ENCODE measurements around the gene ENO1. TPM values are rescaled to one million over a fixed set of nuclear protein-coding genes. Genes with fewer than 3 reads are reported as not detected.

Gene ENO1
- total and polyA plus RNA-seq, 4 donors = 270 to 499 (median 380) TPM

DNA sequence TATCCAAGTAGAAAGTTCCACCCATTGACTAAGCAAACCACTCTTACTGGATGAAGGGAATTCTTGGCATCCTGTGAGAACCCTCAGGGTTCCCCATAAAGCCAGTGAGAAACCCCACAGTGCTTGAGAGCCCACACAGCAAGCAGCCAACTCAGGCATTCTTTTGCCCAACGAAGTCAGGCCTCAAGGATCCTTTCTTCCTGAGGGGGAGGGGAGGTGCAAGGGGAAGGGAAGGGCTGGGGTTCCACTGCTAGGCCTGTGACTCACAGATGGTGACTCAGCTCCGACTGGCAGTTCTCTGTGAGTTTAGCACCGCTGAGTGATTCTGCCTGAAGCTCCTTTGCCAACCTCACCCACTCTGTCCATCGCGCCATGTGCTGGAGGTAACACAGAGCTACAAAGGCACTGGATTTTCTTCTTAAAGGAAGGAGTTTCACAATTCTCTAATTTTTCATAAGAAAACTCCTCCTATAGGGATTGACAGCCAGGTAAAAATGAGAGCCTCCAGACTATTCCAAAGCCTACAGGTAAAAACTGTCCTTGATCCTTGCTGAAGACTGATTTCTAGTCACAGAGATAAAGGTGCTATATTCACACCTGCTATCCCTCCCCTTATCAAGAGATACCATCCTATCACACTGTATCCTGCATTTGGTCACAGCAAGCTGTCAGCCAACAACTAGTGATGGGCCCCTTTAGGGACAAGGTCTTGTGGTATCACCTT lies 4.8 kb downstream of the ENO1 start:
- Histone ChIP-seq H3K4me1 (ENCODE audit: control insufficient read depth in 4 of 4, insufficient read depth in 4 of 4, low read length in 3 of 4) (peaks cover 31 to 81% (median 61%) of the 10 kb centered on the region in 4 donors), H3K27ac (ENCODE audit: low read depth in 1 of 2, low read length in 2 of 2) (peak overlapping the region; percentile 80 to 95), H3K36me3 (ENCODE audit: control insufficient read depth in 4 of 4, insufficient read depth in 3 of 4, low read depth in 1 of 4, low read length in 3 of 4) (peaks cover 15 to 50% (median 38%) of the 10 kb centered on the region in 4 donors), H3K9me3 (ENCODE audit: control insufficient read depth in 4 of 4, low read length in 3 of 4) (no peaks in the 10 kb centered on the region), H3K9ac (ENCODE audit: low read depth in 1 of 2, low read length in 2 of 2) (peak overlapping the region in 1 of 2 donors; percentile 50), H3K27me3 (ENCODE audit: control insufficient read depth in 4 of 4, insufficient read depth in 4 of 4, low read length in 3 of 4) (no peaks in the 10 kb centered on the region), H3K4me3 (ENCODE audit: low read depth in 1 of 3, low read length in 3 of 3) (no peak overlapping the region)
- DNase-seq (ENCODE audit: low spot score) = no peak
- 41% methylated on average over 5 of the region's 5 CpGs for WGBS
- TF ChIP-seq FOXA1 (IDR thresholded peaks at IDR 0.05) = no peak
- TF ChIP-seq JUND (IDR thresholded peaks at IDR 0.05) = peak; percentile 69 to 90

DNA sequence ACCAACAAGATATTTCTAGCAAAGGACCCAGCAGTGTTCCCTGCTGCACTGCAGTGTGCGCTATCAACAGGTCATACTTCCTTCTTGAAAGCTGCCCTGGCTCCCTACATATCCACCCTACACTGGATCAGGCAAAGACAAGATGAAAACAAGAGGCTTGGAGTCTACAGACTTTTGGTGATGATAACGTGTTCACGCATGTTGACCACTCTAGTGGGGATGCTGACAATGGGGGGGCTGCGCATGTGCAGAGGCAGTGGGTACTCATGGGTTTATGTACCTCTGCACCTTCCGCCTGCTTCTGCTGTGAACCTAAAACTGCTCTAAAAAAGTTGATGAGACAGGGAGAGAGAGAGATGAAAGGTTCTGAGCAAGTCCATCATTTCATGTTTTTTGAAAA lies 5.5 kb downstream of the ENO1 start:
- peaks cover 15 to 54% (median 41%) of the 10 kb centered on the region in 4 donors for H3K36me3 ChIP-seq (ENCODE audit: control insufficient read depth in 4 of 4, insufficient read depth in 3 of 4, low read depth in 1 of 4, low read length in 3 of 4)
- H3K27me3 ChIP-seq (ENCODE audit: control insufficient read depth in 4 of 4, insufficient read depth in 4 of 4, low read length in 3 of 4) = no peaks in the 10 kb centered on the region
- H3K4me3 ChIP-seq (ENCODE audit: low read depth in 1 of 3, low read length in 3 of 3) = no peak overlapping the region
- 93% methylated on average over 5 of the region's 5 CpGs for WGBS
- H3K9ac ChIP-seq (ENCODE audit: low read depth in 1 of 2, low read length in 2 of 2) = no peak overlapping the region
- no peak for DNase-seq (ENCODE audit: low spot score)
- no peak for TF ChIP-seq RXRA (IDR thresholded peaks at IDR 0.05)
- no peak for TF ChIP-seq FOXA2 (IDR thresholded peaks at IDR 0.05)
- TF ChIP-seq EGR1 (IDR thresholded peaks at IDR 0.05; ENCODE audit: low read depth in 2 of 2) = no peak
- TF ChIP-seq HNF4G (IDR thresholded peaks at IDR 0.05) = no peak
- TF ChIP-seq, protein P1, sequence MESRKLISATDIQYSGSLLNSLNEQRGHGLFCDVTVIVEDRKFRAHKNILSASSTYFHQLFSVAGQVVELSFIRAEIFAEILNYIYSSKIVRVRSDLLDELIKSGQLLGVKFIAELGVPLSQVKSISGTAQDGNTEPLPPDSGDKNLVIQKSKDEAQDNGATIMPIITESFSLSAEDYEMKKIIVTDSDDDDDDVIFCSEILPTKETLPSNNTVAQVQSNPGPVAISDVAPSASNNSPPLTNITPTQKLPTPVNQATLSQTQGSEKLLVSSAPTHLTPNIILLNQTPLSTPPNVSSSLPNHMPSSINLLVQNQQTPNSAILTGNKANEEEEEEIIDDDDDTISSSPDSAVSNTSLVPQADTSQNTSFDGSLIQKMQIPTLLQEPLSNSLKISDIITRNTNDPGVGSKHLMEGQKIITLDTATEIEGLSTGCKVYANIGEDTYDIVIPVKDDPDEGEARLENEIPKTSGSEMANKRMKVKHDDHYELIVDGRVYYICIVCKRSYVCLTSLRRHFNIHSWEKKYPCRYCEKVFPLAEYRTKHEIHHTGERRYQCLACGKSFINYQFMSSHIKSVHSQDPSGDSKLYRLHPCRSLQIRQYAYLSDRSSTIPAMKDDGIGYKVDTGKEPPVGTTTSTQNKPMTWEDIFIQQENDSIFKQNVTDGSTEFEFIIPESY (IDR thresholded peaks at IDR 0.05) = no peak
- TF ChIP-seq NR2F2 (IDR thresholded peaks at IDR 0.05) = no peak
- TF ChIP-seq, protein P2, sequence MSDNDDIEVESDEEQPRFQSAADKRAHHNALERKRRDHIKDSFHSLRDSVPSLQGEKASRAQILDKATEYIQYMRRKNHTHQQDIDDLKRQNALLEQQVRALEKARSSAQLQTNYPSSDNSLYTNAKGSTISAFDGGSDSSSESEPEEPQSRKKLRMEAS (IDR thresholded peaks at IDR 0.05) = no peak
- no peak for TF ChIP-seq HNF4A (conservative IDR thresholded peaks at IDR 0.05)
- no peak for TF ChIP-seq RAD21 (IDR thresholded peaks at IDR 0.05)
- TF ChIP-seq YY1 (IDR thresholded peaks at IDR 0.05) = no peak
- TF ChIP-seq, protein P3, sequence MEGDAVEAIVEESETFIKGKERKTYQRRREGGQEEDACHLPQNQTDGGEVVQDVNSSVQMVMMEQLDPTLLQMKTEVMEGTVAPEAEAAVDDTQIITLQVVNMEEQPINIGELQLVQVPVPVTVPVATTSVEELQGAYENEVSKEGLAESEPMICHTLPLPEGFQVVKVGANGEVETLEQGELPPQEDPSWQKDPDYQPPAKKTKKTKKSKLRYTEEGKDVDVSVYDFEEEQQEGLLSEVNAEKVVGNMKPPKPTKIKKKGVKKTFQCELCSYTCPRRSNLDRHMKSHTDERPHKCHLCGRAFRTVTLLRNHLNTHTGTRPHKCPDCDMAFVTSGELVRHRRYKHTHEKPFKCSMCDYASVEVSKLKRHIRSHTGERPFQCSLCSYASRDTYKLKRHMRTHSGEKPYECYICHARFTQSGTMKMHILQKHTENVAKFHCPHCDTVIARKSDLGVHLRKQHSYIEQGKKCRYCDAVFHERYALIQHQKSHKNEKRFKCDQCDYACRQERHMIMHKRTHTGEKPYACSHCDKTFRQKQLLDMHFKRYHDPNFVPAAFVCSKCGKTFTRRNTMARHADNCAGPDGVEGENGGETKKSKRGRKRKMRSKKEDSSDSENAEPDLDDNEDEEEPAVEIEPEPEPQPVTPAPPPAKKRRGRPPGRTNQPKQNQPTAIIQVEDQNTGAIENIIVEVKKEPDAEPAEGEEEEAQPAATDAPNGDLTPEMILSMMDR (IDR thresholded peaks at IDR 0.05; ENCODE audit: low read depth, low read length, missing input control) = no peak
- TF ChIP-seq, protein P4, sequence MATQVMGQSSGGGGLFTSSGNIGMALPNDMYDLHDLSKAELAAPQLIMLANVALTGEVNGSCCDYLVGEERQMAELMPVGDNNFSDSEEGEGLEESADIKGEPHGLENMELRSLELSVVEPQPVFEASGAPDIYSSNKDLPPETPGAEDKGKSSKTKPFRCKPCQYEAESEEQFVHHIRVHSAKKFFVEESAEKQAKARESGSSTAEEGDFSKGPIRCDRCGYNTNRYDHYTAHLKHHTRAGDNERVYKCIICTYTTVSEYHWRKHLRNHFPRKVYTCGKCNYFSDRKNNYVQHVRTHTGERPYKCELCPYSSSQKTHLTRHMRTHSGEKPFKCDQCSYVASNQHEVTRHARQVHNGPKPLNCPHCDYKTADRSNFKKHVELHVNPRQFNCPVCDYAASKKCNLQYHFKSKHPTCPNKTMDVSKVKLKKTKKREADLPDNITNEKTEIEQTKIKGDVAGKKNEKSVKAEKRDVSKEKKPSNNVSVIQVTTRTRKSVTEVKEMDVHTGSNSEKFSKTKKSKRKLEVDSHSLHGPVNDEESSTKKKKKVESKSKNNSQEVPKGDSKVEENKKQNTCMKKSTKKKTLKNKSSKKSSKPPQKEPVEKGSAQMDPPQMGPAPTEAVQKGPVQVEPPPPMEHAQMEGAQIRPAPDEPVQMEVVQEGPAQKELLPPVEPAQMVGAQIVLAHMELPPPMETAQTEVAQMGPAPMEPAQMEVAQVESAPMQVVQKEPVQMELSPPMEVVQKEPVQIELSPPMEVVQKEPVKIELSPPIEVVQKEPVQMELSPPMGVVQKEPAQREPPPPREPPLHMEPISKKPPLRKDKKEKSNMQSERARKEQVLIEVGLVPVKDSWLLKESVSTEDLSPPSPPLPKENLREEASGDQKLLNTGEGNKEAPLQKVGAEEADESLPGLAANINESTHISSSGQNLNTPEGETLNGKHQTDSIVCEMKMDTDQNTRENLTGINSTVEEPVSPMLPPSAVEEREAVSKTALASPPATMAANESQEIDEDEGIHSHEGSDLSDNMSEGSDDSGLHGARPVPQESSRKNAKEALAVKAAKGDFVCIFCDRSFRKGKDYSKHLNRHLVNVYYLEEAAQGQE (IDR thresholded peaks at IDR 0.05) = no peak
- TF ChIP-seq JUND (IDR thresholded peaks at IDR 0.05) = no peak
- no peak for TF ChIP-seq GABPA (IDR thresholded peaks at IDR 0.05 in 1 of 2, conservative IDR thresholded peaks at IDR 0.05 in 1 of 2)
- no peak for TF ChIP-seq FOXA1 (IDR thresholded peaks at IDR 0.05)
- TF ChIP-seq TAF1 (conservative IDR thresholded peaks at IDR 0.05) = no peak
- H3K27ac ChIP-seq (ENCODE audit: low read depth in 1 of 2, low read length in 2 of 2) = peak overlapping the region; percentile 80 to 95
- no peaks in the 10 kb centered on the region for H3K9me3 ChIP-seq (ENCODE audit: control insufficient read depth in 4 of 4, low read length in 3 of 4)
- peaks cover 31 to 86% (median 63%) of the 10 kb centered on the region in 4 donors for H3K4me1 ChIP-seq (ENCODE audit: control insufficient read depth in 4 of 4, insufficient read depth in 4 of 4, low read length in 3 of 4)
